GM18498 (cell line): ENCODE measurements around the gene MBD3.
A peak's percentile ranks its signal among the peaks of the same experiment; 100 is the strongest.

Experiments
- ATAC-seq: cut with Tn5 transposase; IDR thresholded peaks from one replicate; pipeline ENCODE4 v1.9.1; 2021; ENCODE audit warnings: mild to moderate bottlenecking, moderate library complexity; ENCODE audit not compliant: unreplicated experiment

The MBD3 gene

GRCh38 chr19:1601613-1602064 is 9.0 kb upstream of the MBD3 start:
- no peak for ATAC-seq

DNA sequence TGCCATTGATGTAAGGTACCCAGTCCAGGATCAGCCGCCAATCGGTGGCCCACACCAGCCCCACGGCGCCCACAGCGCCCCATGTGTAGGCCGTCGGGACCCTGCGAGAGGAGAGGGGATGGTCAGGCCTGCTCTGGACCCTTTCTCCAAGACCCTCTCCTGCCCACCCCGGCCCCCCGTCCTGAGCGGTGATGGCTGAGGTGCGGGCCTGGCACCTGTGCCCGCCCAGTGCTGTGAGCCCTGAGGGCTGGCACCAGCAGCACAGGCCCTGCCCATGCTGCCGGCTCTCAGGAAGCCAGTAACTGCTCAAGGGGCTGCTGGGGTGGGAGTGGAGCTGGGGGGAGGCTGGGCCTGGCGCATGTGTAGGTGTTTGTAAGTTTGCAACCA is 6.8 kb upstream of the MBD3 start:
- ATAC-seq = no peak

GRCh38 chr19:1598777-1599459 is 6.3 kb upstream of the MBD3 start:
- no peak for ATAC-seq

DNA sequence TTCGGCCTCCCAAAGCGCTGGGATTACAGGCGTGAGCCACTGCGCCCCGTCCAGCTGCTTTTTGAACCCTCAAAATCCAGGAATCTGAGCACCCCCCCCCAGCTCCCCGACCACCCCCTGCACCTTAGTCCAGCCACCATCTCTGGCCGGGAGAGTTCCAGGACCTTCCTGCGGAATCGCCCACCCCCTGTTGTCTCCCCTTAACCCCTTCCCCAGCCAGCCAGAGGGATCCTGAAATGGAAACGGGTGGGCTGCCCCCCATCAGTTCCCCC is 772 bp upstream of the MBD3 start:
- ATAC-seq = no peak

- peak; percentile 68 for ATAC-seq
Observed at GRCh38 chr19:1592024-1592754, 476 bp downstream of the MBD3 start.

GRCh38 chr19:1591421-1592023 is 1.1 kb downstream of the MBD3 start:
- no peak for ATAC-seq

DNA sequence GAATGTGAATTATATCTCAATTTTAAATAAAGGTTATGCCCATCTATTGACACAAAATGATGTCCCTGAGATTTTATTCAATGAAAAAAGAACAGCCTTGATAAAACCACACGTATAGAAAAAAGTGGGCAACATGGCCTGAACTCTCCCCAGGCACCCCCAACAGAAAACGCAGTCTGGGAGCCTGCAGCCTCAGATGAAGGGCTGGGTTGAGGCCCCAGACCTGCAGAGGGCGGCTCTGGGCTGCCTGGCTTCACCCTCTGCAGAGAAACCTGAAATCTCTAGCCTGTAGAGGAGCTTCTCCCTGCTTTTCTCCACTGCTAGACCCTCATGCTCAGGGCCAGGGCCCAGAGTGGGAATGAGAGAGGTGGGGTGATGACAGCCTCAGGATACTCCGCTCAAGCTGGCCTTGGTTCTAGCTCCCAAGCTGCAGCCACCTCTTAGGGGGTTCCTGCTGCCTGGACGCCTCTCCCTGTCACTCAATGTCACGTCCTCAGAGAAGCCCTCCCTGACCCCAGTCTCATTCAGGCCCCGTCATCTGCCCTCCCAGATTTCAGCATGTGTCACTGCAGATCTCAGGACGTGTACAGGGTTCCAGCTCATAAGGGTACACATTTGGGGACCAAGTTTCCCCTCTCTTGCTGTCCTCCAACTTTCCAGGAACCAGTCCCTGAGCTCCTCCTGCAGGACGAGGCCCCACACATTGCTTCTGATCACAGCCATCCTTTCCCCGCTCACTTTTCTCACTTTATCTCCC is 1.8 kb downstream of the MBD3 start:
- ATAC-seq = no peak

GRCh38 chr19:1587872-1588271 is 4.8 kb downstream of the MBD3 start:
- ATAC-seq = no peak

GRCh38 chr19:1585243-1585580 is 7.5 kb downstream of the MBD3 start:
- ATAC-seq = no peak

GRCh38 chr19:1584500-1585242 is 8.0 kb downstream of the MBD3 start:
- ATAC-seq = no peak

- no peak for ATAC-seq
Observed at GRCh38 chr19:1582201-1582600, 10.5 kb downstream of the MBD3 start.

GRCh38 chr19:1580957-1581356 is 11.7 kb downstream of the MBD3 start:
- ATAC-seq = no peak

DNA sequence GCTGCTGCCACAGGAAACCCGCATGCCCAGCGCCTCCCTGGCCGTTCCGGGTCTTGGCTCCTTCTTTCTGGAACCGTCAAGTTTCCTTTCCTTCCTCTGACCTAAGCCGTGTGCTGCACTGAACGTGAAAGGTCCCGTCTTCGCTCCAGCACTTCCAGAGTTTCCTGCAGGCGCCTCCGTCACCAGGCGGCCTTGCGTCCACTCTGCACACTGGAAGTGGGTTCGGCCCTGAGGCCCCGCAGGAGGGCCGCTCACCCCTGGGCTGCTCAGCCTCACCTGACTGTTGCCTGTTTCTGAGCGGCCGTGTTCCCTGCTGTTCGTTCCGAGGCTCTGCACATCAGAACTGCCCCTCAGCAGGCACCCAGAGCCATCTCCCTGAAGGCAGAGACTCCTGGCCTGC is 12.3 kb downstream of the MBD3 start:
- ATAC-seq = no peak

DNA sequence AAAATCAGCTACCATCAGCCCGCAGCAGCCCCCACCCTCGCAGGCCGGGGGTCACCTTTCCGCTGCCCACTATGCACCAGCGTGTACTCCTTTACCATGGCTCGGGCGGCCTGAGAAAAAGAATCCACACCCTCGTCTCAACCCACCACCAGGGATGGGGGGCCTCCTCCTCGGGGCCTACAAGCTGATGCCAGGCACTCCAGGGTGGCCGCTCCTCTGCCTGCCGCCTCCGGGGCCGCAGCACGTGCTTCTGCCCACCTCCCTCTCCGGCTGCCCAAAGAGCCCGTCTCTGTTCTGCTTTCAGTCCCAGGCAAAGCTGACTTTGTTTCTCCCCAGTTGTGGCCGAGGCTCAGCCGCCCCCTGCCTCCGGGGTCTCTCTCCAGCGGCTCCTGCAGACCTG is 13.4 kb downstream of the MBD3 start:
- ATAC-seq = no peak

DNA sequence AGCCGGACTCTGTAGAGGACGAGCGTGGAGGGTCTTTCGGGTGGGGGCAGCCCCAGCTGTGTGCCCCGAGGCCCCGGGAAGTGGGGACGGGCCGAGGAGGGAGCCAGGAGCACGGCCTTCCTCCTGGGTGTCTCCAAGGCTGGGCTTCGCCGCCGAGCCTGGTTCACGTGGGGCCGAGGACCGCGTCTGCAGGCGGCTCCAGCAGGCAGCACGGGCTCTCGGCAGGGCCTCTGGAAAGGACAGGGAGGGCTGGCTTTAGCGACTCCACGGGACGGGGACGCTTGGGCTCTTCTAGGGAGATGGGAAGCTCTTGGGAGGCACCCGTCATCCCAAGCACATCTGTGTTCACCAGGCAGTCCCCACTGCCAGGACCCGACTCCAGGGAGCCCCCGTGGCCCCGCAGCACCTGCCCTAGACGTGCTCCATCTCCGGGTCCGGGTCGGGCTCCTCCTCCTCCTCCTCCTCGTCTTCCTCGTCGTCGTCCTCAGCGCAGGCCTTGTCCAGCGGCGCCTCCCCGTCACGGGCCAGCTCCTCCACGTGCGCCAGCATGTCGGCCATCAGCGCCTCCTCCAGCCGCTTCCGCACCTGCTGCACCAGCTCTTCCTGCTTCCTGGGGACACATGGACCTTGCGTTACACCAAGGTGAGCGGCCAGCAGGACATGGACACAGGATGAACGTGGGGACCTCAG is 14.6 kb downstream of the MBD3 start:
- ATAC-seq = no peak

DNA sequence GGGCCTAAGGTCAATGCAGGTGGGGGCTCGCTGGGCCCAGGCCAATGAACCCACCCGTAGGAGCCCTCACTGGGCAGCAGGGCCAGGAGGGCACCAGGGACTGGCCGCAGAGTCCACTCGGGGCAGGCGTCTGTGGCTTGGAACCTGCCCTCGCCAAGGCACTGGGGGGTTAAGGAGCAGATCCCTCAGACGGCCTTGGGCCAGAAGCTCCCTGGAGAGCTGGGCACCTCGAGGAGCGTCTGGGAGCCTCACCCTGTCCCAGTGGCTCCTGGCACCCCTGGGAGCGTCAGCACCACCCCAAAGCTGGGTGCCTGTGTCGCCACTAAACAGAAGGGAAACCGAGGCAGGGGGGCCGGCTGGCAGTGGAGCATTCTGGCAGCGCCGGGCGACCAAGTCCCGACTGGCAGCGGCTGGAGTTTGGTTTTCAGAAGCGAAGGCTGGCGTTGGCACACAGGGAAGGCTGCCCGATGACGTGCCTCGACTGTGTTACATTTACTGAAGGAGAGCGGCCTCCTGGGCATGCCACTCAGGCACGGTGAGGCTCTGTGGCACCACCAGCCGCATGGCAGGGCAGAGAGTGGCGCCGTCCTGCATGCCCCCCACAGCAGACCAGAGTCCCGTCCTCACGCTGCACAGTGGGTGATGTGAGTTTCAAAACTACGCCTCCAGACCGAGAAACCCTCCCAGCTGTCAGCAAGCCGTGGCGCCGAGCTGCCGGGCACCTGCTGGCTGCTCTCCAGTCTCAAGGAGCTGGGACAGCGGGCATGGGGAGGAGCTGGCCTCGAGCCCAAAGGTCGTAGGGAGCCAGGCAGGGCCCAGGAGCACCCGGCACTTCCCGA is 15.4 kb downstream of the MBD3 start:
- no peak for ATAC-seq

DNA sequence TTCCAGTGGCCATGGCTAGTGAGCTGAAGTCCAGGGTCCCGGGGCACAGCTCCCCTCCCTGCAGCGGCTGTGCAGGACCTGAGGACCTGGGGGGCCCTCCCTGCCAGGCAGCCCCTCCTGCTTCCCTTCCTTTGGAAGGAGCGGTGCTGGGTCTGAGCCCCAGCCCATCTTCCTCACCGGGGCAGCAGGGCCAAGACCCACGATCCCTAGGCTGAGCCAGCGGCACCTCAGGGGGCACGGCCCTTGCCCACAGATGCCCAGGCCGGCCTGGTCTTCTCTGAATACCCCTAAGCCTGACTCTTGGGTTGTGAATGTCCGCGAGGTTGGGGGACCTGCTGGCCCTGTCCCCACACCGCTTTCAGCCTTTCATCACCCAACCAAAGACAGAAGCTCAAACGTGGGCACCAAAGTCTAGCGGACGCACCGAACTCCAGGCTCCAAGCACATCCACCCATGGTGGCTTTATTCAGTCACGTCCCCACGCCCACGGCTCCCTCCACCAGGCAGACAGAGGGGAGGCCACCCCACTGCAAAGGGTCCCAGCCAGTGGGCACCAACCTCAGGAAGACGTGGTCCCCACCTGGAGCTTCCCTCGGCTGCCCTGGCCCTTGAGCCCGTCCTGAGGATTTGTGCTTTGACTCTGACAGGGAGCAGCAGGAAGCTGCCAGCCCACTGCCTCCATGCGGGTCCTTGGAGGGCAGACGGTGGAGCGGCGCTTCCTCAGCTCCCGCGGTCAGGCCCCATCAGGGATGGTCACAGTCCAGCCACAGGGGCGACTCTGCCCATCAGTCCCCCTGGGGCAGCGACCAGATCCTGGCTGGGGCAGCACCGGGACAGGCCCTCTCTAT is 16.2 kb downstream of the MBD3 start:
- ATAC-seq = no peak

- ATAC-seq = no peak
Observed at GRCh38 chr19:1575323-1576241, 17.1 kb downstream of the MBD3 start.
